SK-N-SH (cell line): ENCODE data around the gene DSG2. TPM values are rescaled to one million over a fixed set of nuclear protein-coding genes. Genes with fewer than 3 reads are reported as not detected.

ENCODE experiments used
- CTCF ChIA-PET: fragments of 300-600, 350-600 bp; formaldehyde crosslinking; extraction: SDS; loops from one replicate; lab custom pipeline; 2021; lab: Yijun Ruan, JAX
- POLR2A ChIA-PET: fragments of 350-600 bp; sonication (Branson Sonifier 250); formaldehyde crosslinking; extraction: SDS; loops from one replicate; lab custom pipeline; 2020; ENCODE audit warnings: antibody characterized with exemption, inconsistent platforms; lab: Yijun Ruan, JAX
- DNase-seq: peaks from one replicate; pipeline ENCODE4 v3.0.0; 2012
- H2AFZ ChIP-seq: fragments of 200-600 bp; sonication (generic); 2 replicates; pipeline ENCODE4 v1.8.1; 2016; ENCODE audit warnings: antibody characterized with exemption, mild to moderate bottlenecking, low read depth
- H3F3A ChIP-seq: fragments of 200-600 bp; sonication (generic); replicated peaks from 2 replicates; pipeline ENCODE3; 2016; ENCODE audit warnings: antibody characterized with exemption, mild to moderate bottlenecking; ENCODE audit not compliant: insufficient read depth
- H3K27ac ChIP-seq, 2 experiments: fragments of 200-500 bp in 1 of 2; fragments of 200-600 bp in 1 of 2; sonication (Bioruptor generic) in 1 of 2; sonication (generic), shearing (Covaris generic) in 1 of 2; 2 replicates each; pipeline versions ENCODE4 v1.5.1 to v1.6.1; 2014 to 2016; ENCODE audit warnings: low read depth in 2 of 2, inconsistent platforms in 1 of 2, low read length in 1 of 2, mild to moderate bottlenecking in 1 of 2, mixed read lengths in 1 of 2
- H3K27me3 ChIP-seq: fragments of 200-600 bp; sonication (generic), shearing (Covaris generic); 2 replicates; pipeline ENCODE4 v1.6.1; 2016; ENCODE audit warnings: mixed run types; ENCODE audit not compliant: insufficient read depth
- H3K36me3 ChIP-seq, 2 experiments: fragments of 200-500 bp in 1 of 2; fragments of 200-600 bp in 1 of 2; sonication (Bioruptor generic) in 1 of 2; sonication (generic) in 1 of 2; replicated peaks in 1 of 2; 2 replicates each; pipeline versions ENCODE3 to v1.5.1; 2014 to 2016; ENCODE audit warnings: low read length in 1 of 2, mild to moderate bottlenecking in 1 of 2; ENCODE audit not compliant: insufficient read depth in 2 of 2, control insufficient read depth in 1 of 2
- H3K4me1 ChIP-seq, 2 experiments: fragments of 200-500 bp in 1 of 2; fragments of 200-600 bp in 1 of 2; sonication (Bioruptor generic) in 1 of 2; sonication (generic), shearing (Covaris generic) in 1 of 2; 2 replicates each; pipeline versions ENCODE4 v1.5.1 to v1.6.1; 2014 to 2016; ENCODE audit warnings: low read depth in 1 of 2, low read length in 1 of 2, mixed run types in 1 of 2; ENCODE audit not compliant: insufficient read depth in 2 of 2, control insufficient read depth in 1 of 2
- H3K4me2 ChIP-seq: fragments of 200-600 bp; sonication (generic), shearing (Covaris generic); 2 replicates; pipeline ENCODE4 v1.6.1; 2017; ENCODE audit warnings: mixed run types
- H3K4me3 ChIP-seq, 2 experiments: fragments of 200-500 bp in 1 of 2; fragments of 200-600 bp in 1 of 2; sonication (Bioruptor generic) in 1 of 2; sonication (generic), shearing (Covaris generic) in 1 of 2; 2 replicates each; pipeline versions ENCODE4 v1.5.1 to v1.8.1; 2014 to 2016; ENCODE audit warnings: low read depth in 2 of 2, inconsistent platforms in 1 of 2, low read length in 1 of 2, mild to moderate bottlenecking in 1 of 2, mixed read lengths in 1 of 2, moderate library complexity in 1 of 2
- H3K79me2 ChIP-seq: fragments of 200-600 bp; sonication (generic); 2 replicates; pipeline ENCODE4 v1.8.1; 2017; ENCODE audit warnings: mild to moderate bottlenecking; ENCODE audit not compliant: insufficient read depth
- H3K9ac ChIP-seq: fragments of 200-600 bp; sonication (generic); 2 replicates; pipeline ENCODE4 v1.6.1; 2017; ENCODE audit warnings: mixed run types
- H3K9me2 ChIP-seq: fragments of 200-600 bp; sonication (generic); 2 replicates; pipeline ENCODE4 v1.6.1; 2017; ENCODE audit warnings: mixed run types
- H3K9me3 ChIP-seq: fragments of 200-600 bp; sonication (generic); 2 replicates; pipeline ENCODE4 v1.6.1; 2017; ENCODE audit warnings: mixed run types, mild to moderate bottlenecking, moderate library complexity
- H4K20me1 ChIP-seq: fragments of 200-600 bp; sonication (generic); 2 replicates; pipeline ENCODE4 v1.6.1; 2017; ENCODE audit warnings: mild to moderate bottlenecking, mixed run types; ENCODE audit not compliant: insufficient read depth
- EP300 ChIP-seq, 2 experiments: IDR thresholded peaks; 2 replicates each; pipeline versions ENCODE4 v1.4.0 to v1.6.1; 2012; ENCODE audit warnings: borderline replicate concordance in 1 of 2, low read depth in 1 of 2, low read length in 1 of 2
- EZH2phosphoT487 ChIP-seq: fragments of 200-600 bp; sonication (generic); IDR thresholded peaks from 2 replicates; pipeline ENCODE4 v1.6.1; 2017; ENCODE audit warnings: low read depth, mixed run types, mild to moderate bottlenecking, antibody characterized with exemption, moderate library complexity, borderline replicate concordance
- FOSL2 ChIP-seq: IDR thresholded peaks from 2 replicates; pipeline ENCODE4 v1.4.0; 2012; ENCODE audit warnings: low read depth, mild to moderate bottlenecking, moderate library complexity, borderline replicate concordance
- MEF2A ChIP-seq: IDR thresholded peaks from 2 replicates; pipeline ENCODE4 v1.4.0; 2012; ENCODE audit warnings: low read depth, borderline replicate concordance
- NRF1 ChIP-seq: IDR thresholded peaks from 2 replicates; pipeline ENCODE4 v1.6.1; 2012; ENCODE audit warnings: low read depth, mild to moderate bottlenecking, low read length
- POLR2AphosphoS5 ChIP-seq: IDR thresholded peaks from 2 replicates; pipeline ENCODE4 v1.6.1; 2012; ENCODE audit warnings: low read depth, low read length
- REST ChIP-seq: IDR thresholded peaks from 2 replicates; pipeline ENCODE4 v1.6.1; 2012; ENCODE audit warnings: mild to moderate bottlenecking, low read depth, low read length, moderate library complexity
- RXRA ChIP-seq: IDR thresholded peaks from 2 replicates; pipeline ENCODE4 v1.4.0; 2012; ENCODE audit warnings: low read depth, mild to moderate bottlenecking, borderline replicate concordance
- TAF1 ChIP-seq: IDR thresholded peaks from 2 replicates; pipeline ENCODE4 v1.6.1; 2012; ENCODE audit warnings: low read depth, mild to moderate bottlenecking, low read length, moderate library complexity, borderline replicate concordance
- USF1 ChIP-seq: IDR thresholded peaks from 2 replicates; pipeline ENCODE4 v1.4.0; 2012; ENCODE audit warnings: low read depth, borderline replicate concordance
- WGBS: methylation state at CpG from one replicate; pipeline ENCODE4 v1.1.6; 2017; ENCODE audit warnings: low lambda C conversion rate; 5-methylcytosine and 5-hydroxymethylcytosine counted together
- polyA plus RNA-seq, 3 experiments: library from polyadenylated mRNA; depleted of rRNA; stranded (reverse); fragments of >200 nt; gene quantifications; 2 replicates each; pipeline ENCODE4 v1.2.3, GENCODE V29; 2012

The DSG2 gene
- polyA plus RNA-seq, 1 of the 3 experiments (the other 2 are of a cell fraction), result not detected

- TF ChIP-seq EZH2phosphoT487, result no peak
- TF ChIP-seq EP300 (IDR thresholded peaks at IDR 0.05; ENCODE audit: borderline replicate concordance in 1 of 2, low read depth in 1 of 2, low read length in 1 of 2), result no peak
- TF ChIP-seq MEF2A, result no peak
- no peak for TF ChIP-seq USF1
- TF ChIP-seq FOSL2, result no peak
Measured at GRCh38 chr18:31555971-31556747, 58.2 kb downstream of the DSG2 start (continued).

- Histone ChIP-seq H3F3A (no peaks in the 10 kb centered on the region), H3K4me2 (no peak overlapping the region), H3K36me3 (no peaks in the 10 kb centered on the region), H3K4me1 (no peaks in the 10 kb centered on the region), H3K79me2 (no peaks in the 10 kb centered on the region), H3K9me3 (no peaks in the 10 kb centered on the region), H4K20me1 (no peaks in the 10 kb centered on the region), H3K9ac (no peak overlapping the region), H2AFZ (no peak overlapping the region), H3K9me2 (no peaks in the 10 kb centered on the region), H3K27ac (no peak overlapping the region), H3K4me3 (no peak overlapping the region), H3K27me3 (peaks cover 19% of the 10 kb centered on the region; the same call in 1 of the 2 replicates)
- WGBS, result 93% methylated on average over 3 of the region's 3 CpGs
- no peak for TF ChIP-seq NRF1
- TF ChIP-seq EP300 (IDR thresholded peaks at IDR 0.05; ENCODE audit: borderline replicate concordance in 1 of 2, low read depth in 1 of 2, low read length in 1 of 2), result no peak
- TF ChIP-seq POLR2AphosphoS5, result no peak
- TF ChIP-seq MEF2A, result no peak
- TF ChIP-seq RXRA, result no peak
- no peak for TF ChIP-seq REST
- no peak for TF ChIP-seq TAF1
- no peak for TF ChIP-seq USF1
- POLR2A ChIA-PET, result no interaction called here
- CTCF ChIA-PET, result interaction anchor here (1.1 to 5.8 kb wide), 5 partner anchors 115 to 421 kb away, joined by 3 to 92 read pairs (median 21); no protein-coding TSS in a partner anchor
- DNase-seq, result no peak
Measured at GRCh38 chr18:31557446-31557845, 59.5 kb downstream of the DSG2 start.
